CD14-positive monocyte (primary cell): ENCODE data around the gene SPRED2. TPM values are rescaled to one million over a fixed set of nuclear protein-coding genes. Genes with fewer than 3 reads are reported as not detected.

Source experiments
- DNase-seq, 3 donors: peaks; one replicate each; pipeline ENCODE4 v3.0.0-alpha.2; 2011 to 2022
- H2AFZ ChIP-seq: 2 replicates; pipeline ENCODE4 v1.6.0; 2012; ENCODE audit warnings: mild to moderate bottlenecking, low read depth, low read length, inconsistent platforms; ENCODE audit not compliant: insufficient read depth, poor library complexity, severe bottlenecking
- H3K27ac ChIP-seq, 2 donors: 1 replicate in 1 of 2; 2 replicates in 1 of 2; pipeline ENCODE4 v1.5.1; 2012 to 2013; ENCODE audit warnings: low read length in 2 of 2, control low read depth in 1 of 2, inconsistent platforms in 1 of 2, low read depth in 1 of 2, mild to moderate bottlenecking in 1 of 2
- H3K27me3 ChIP-seq, 2 donors: one replicate each; pipeline versions ENCODE4 v1.6.0 to v1.6.1; 2011 to 2013; ENCODE audit warnings: low read length in 2 of 2; ENCODE audit not compliant: control insufficient read depth in 2 of 2, insufficient read depth in 2 of 2
- H3K36me3 ChIP-seq, 2 donors: replicated peaks in 1 of 2; 1 replicate in 1 of 2; 2 replicates in 1 of 2; pipeline versions ENCODE4 v1.5.1 to v1.6.1; 2012 to 2013; ENCODE audit warnings: low read length in 2 of 2, control low read depth in 1 of 2, inconsistent platforms in 1 of 2, mild to moderate bottlenecking in 1 of 2; ENCODE audit not compliant: insufficient read depth in 2 of 2, control insufficient read depth in 1 of 2
- H3K4me1 ChIP-seq, 2 donors: 1 replicate in 1 of 2; 2 replicates in 1 of 2; pipeline versions ENCODE4 v1.5.1 to v1.6.1; 2012 to 2013; ENCODE audit warnings: low read length in 2 of 2, control low read depth in 1 of 2, inconsistent platforms in 1 of 2, mild to moderate bottlenecking in 1 of 2, moderate library complexity in 1 of 2; ENCODE audit not compliant: insufficient read depth in 2 of 2, control insufficient read depth in 1 of 2
- H3K4me2 ChIP-seq: replicated peaks from 2 replicates; pipeline ENCODE3; 2012; ENCODE audit warnings: low read length, moderate library complexity, mild to moderate bottlenecking; ENCODE audit not compliant: poor library complexity, severe bottlenecking; ENCODE audit errors: extremely low read depth
- H3K4me3 ChIP-seq, 3 experiments: fragments of 200-600 bp in 1 of 3; sonication (generic) in 1 of 3; replicated peaks in 1 of 3; 1 replicate in 2 of 3; 2 replicates in 1 of 3; pipeline ENCODE4 v1.5.1; 2011 to 2013; ENCODE audit warnings: low read length in 3 of 3, mild to moderate bottlenecking in 3 of 3, control low read depth in 2 of 3, low read depth in 2 of 3, inconsistent platforms in 1 of 3, moderate library complexity in 1 of 3
- H3K79me2 ChIP-seq: 2 replicates; pipeline ENCODE4 v1.6.0; 2012; ENCODE audit warnings: mild to moderate bottlenecking, control low read depth, inconsistent platforms, low read length, moderate library complexity; ENCODE audit not compliant: insufficient read depth
- H3K9ac ChIP-seq: 2 replicates; pipeline ENCODE4 v1.6.0; 2017; ENCODE audit warnings: low read length, mild to moderate bottlenecking; ENCODE audit not compliant: insufficient read depth, poor library complexity, severe bottlenecking
- H3K9me3 ChIP-seq, 2 donors: replicated peaks in 1 of 2; 1 replicate in 1 of 2; 2 replicates in 1 of 2; pipeline versions ENCODE4 v1.5.1 to v1.6.1; 2012 to 2013; ENCODE audit warnings: low read length in 2 of 2, control low read depth in 1 of 2; ENCODE audit not compliant: control insufficient read depth in 1 of 2, insufficient read depth in 1 of 2
- H4K20me1 ChIP-seq: 2 replicates; pipeline ENCODE4 v1.6.0; 2012; ENCODE audit warnings: mild to moderate bottlenecking, low read length, control low read depth, moderate library complexity; ENCODE audit not compliant: insufficient read depth
- H3K27ac Mint-ChIP-seq, 7 donors: one replicate each; pipeline ENCODE4 v1.8.0; 2020; ENCODE audit warnings: mild to moderate bottlenecking in 7 of 7, mixed read lengths in 7 of 7, moderate library complexity in 6 of 7, inconsistent platforms in 2 of 7
- H3K27me3 Mint-ChIP-seq, 3 donors: one replicate each; pipeline ENCODE4 v1.8.0; 2021 to 2022; ENCODE audit warnings: low read depth in 3 of 3, mild to moderate bottlenecking in 3 of 3, mixed read lengths in 3 of 3, moderate library complexity in 3 of 3, inconsistent platforms in 1 of 3
- H3K36me3 Mint-ChIP-seq, 2 donors: one replicate each; pipeline ENCODE4 v1.8.0; 2020; ENCODE audit warnings: mixed read lengths in 2 of 2, inconsistent platforms in 1 of 2, mild to moderate bottlenecking in 1 of 2
- H3K4me1 Mint-ChIP-seq: one replicate; pipeline ENCODE4 v1.8.0; 2020; ENCODE audit warnings: mild to moderate bottlenecking, mixed read lengths
- H3K4me3 Mint-ChIP-seq, 2 donors: one replicate each; pipeline ENCODE4 v1.8.0; 2020; ENCODE audit warnings: mild to moderate bottlenecking in 2 of 2, mixed read lengths in 2 of 2, moderate library complexity in 1 of 2
- H3K9me3 Mint-ChIP-seq, 7 donors: one replicate each; pipeline ENCODE4 v1.8.0; 2020 to 2022; ENCODE audit warnings: mixed read lengths in 7 of 7, mild to moderate bottlenecking in 6 of 7, moderate library complexity in 6 of 7, inconsistent platforms in 2 of 7
- CTCF ChIP-seq: fragments of 200-600 bp; IDR thresholded peaks from one replicate; pipeline ENCODE4 v1.8.0; 2022; ENCODE audit warnings: antibody characterized with exemption, mild to moderate bottlenecking
- WGBS: methylation state at CpG from one replicate; pipeline ENCODE4 v1.1.5; 2013; ENCODE audit warnings: missing lambda C conversion rate; ENCODE audit not compliant: insufficient coverage; 5-methylcytosine and 5-hydroxymethylcytosine counted together
- intact Hi-C, 2 donors: fragments of 100-400 bp; cut with micrococcal nuclease; formaldehyde crosslinking; loops; one replicate each; pipeline versions ENCODE4 v1.15.0 to v1.15.1; 2023
- polyA plus RNA-seq, 3 donors: library from polyadenylated mRNA; depleted of rRNA in 1 of 3; unstranded in 2 of 3; stranded (reverse) in 1 of 3; fragments of 300-500 nt in 2 of 3; fragments of >200 nt in 1 of 3; fragmentation: Illumina TruSeq in 2 of 3; gene quantifications; 1 replicate in 2 of 3; 2 replicates in 1 of 3; pipeline ENCODE4 v1.2.3, GENCODE V29; 2012 to 2021

The SPRED2 gene
- polyA plus RNA-seq, 3 donors = 0.20 to 2.0 (median 0.33) TPM

- H3K27me3 ChIP-seq = peaks cover 37 to 45% of the 10 kb centered on the region in 2 donors
- peaks cover 0 to 2% (median 0%) of the 10 kb centered on the region in 7 donors for H3K9me3 Mint-ChIP-seq
- H3K79me2 ChIP-seq = peaks cover 3% of the 10 kb centered on the region
- H3K4me3 ChIP-seq = no peak overlapping the region
- 100% methylated on average over 1 of the region's 3 CpGs for WGBS
- intact Hi-C loops = loop anchor here in 1 of 2 donors (5.0 kb wide), 1 partner anchor 35 kb away; no protein-coding TSS in a partner anchor
- H3K27me3 Mint-ChIP-seq = peaks cover 37 to 48% (median 41%) of the 10 kb centered on the region in 3 donors
- peaks cover 38% of the 10 kb centered on the region for H4K20me1 ChIP-seq
- no peak overlapping the region for H3K9ac ChIP-seq
- DNase-seq = no peak
- no peaks in the 10 kb centered on the region for H3K9me3 ChIP-seq
- H3K36me3 Mint-ChIP-seq = peaks cover 12 to 32% of the 10 kb centered on the region in 2 donors
- peaks cover 13% of the 10 kb centered on the region for H3K4me1 Mint-ChIP-seq
- H3K36me3 ChIP-seq = no peaks in the 10 kb centered on the region
- peak overlapping the region in 1 of 2 donors; percentile 9 for H3K4me3 Mint-ChIP-seq
- no peak overlapping the region for H2AFZ ChIP-seq
- H3K27ac Mint-ChIP-seq = no peak overlapping the region
- H3K4me1 ChIP-seq = peaks cover 7 to 13% of the 10 kb centered on the region in 2 donors
- no peak overlapping the region for H3K4me2 ChIP-seq
- TF ChIP-seq CTCF = no peak
- no peak overlapping the region for H3K27ac ChIP-seq
These were observed 14.8 kb downstream of the SPRED2 start for GRCh38 chr2:65417509-65418085.

DNA sequence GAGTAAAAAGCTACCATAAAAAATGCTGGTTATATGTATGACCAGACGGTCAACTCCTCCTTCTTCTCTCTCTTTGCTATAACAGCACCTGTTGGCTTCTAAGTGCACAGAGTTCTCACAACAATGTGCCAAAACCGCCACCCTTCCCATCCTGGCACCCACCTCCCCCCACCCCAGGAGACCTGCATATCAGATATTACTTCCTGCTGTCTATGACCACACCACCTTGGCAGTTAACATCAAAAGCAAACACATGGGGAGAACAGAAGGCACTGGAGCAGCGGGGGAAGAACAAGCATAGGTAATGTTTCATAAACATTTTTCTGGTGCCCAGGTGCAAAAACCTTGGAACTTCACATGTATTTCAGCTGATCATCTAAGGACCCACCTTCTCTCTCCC is 15.5 kb downstream of the SPRED2 start:
- H3K9me3 ChIP-seq = no peaks in the 10 kb centered on the region
- no peak overlapping the region for H3K9ac ChIP-seq
- peaks cover 31% of the 10 kb centered on the region for H4K20me1 ChIP-seq
- H3K4me2 ChIP-seq = no peak overlapping the region
- peaks cover 13% of the 10 kb centered on the region for H3K4me1 Mint-ChIP-seq
- TF ChIP-seq CTCF = no peak
- H3K4me3 ChIP-seq = no peak overlapping the region
- H3K27ac Mint-ChIP-seq = no peak overlapping the region
- intact Hi-C loops = loop anchor here in 1 of 2 donors (5.0 kb wide), 1 partner anchor 35 kb away; no protein-coding TSS in a partner anchor
- peak overlapping the region in 1 of 2 donors; percentile 9 for H3K4me3 Mint-ChIP-seq
- H3K4me1 ChIP-seq = peaks cover 7 to 13% of the 10 kb centered on the region in 2 donors
- H3K36me3 ChIP-seq = no peaks in the 10 kb centered on the region
- no peak for DNase-seq
- no peak overlapping the region for H3K27ac ChIP-seq
- H3K36me3 Mint-ChIP-seq = peaks cover 10 to 29% of the 10 kb centered on the region in 2 donors
- H3K27me3 Mint-ChIP-seq = peaks cover 32 to 42% (median 34%) of the 10 kb centered on the region in 3 donors
- H3K9me3 Mint-ChIP-seq = peaks cover 0 to under 1% (median 0%) of the 10 kb centered on the region in 7 donors
- WGBS = 100% methylated on average over 3 of the region's 3 CpGs
- no peak overlapping the region for H2AFZ ChIP-seq
- H3K79me2 ChIP-seq = peaks cover 3% of the 10 kb centered on the region
- peaks cover 31 to 39% of the 10 kb centered on the region in 2 donors for H3K27me3 ChIP-seq
